HG03045 (cell line): ENCODE data around the gene POLG.
A peak's percentile ranks its signal among the peaks of the same experiment; 100 is the strongest.

Experiments used
- ATAC-seq: cut with Tn5 transposase; IDR thresholded peaks from one replicate; pipeline ENCODE4 v1.9.1; 2021; ENCODE audit warnings: mild to moderate bottlenecking, moderate library complexity; ENCODE audit not compliant: unreplicated experiment

The POLG gene

DNA sequence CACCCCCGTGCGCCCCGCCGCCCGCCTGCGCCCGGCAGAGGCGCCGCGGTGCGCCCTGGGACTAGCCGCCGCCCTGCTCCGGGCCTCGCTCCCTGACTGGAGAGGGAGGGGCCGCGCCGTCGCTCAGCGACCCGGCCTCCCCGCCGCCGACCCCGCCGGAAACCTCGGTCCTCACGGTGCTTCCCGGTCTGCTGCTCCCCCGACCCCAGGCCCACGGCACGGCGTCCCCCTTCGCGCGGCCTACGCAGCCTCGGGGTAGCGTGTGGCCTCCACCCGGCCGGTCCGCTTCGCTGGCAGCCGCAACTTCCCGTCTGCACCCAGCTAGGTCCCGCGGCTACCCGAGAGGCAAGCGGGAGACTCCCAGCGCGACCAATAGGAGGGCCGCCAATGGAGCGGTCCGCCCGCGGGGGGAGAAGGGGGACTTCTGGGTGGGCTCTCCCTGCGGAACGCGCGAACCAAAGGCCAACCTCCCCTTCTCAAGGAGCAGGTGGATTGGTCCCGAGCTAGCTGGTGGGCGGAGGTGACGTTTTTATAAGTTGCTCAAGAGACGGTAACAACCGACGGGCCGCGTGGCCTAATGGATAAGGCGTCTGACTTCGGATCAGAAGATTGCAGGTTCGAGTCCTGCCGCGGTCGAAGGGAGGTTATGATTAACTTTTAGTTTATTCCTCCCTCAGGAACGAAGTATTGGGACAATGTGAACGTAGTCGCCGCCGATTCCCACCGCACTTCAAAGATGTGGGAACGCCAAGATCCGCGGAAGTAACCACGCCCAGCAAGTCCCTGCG, at the start of gene POLG:
TSS of gene POLG (minus strand) at position 315 of the 788 bp plus-strand sequence. CDS start 1,070 bp downstream, outside the sequence.
- ATAC-seq: peak; percentile 93

DNA sequence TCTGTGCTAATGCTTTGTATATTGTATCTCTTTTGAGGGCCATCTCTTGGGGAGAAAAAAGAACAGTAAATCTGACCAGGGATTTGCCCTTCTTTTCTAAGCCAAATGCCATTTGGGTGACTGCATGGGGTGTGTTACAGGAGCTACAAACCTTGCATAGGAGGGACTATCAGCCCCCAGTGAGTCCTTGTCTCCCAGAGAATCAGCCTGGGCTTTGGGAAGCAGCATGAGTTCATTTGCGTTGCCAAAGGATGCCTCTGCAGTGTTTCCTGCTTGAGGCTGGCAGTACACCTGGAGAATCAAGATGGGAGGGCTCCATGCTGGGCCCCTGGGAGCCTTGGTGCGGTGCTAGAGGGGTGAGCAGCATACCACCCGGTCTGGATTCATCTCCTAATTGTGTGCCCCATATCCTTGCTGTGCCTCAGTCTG, 49.6 kb upstream of the POLG start:
- ATAC-seq: no peak

DNA sequence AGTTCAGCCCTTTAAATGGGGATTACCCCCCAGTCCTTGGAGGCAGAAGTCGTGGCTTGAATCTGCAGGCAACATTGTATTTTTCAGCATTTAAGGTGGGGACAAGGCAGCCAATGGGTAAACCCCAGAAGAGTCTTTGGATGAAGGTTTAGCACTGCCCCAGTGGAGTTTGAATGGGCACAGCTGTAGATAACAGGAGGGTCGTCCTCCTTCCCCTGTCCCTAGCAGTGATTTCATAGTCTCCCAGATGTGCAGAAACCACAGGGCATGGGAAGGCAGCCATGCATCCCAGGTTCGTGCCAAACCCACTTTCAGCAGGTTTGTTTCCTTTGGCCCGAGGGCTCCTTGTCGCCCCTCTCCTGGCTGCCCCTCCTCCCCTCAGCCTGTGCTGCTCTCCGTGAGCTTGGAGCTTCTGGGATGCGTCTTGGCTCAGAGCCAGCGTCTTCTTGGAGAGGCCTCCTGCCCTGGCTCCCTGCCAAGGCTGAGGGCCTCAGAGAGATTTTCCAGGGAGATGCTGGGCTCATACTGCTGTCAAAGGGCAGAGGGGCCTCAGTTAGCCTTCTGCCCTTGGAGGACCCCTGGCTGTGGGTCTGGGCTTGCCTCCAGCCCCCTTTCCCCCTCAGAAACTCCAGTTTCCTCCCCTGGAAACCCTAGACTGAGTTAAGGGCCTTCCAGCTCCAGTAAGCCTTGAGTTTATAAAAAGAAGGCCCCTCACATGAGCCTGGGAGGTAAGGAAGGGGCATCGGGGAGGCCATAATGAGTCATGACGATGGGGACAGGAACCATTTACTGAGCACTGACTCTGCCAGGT, 48.9 kb upstream of the POLG start:
- ATAC-seq: no peak

DNA sequence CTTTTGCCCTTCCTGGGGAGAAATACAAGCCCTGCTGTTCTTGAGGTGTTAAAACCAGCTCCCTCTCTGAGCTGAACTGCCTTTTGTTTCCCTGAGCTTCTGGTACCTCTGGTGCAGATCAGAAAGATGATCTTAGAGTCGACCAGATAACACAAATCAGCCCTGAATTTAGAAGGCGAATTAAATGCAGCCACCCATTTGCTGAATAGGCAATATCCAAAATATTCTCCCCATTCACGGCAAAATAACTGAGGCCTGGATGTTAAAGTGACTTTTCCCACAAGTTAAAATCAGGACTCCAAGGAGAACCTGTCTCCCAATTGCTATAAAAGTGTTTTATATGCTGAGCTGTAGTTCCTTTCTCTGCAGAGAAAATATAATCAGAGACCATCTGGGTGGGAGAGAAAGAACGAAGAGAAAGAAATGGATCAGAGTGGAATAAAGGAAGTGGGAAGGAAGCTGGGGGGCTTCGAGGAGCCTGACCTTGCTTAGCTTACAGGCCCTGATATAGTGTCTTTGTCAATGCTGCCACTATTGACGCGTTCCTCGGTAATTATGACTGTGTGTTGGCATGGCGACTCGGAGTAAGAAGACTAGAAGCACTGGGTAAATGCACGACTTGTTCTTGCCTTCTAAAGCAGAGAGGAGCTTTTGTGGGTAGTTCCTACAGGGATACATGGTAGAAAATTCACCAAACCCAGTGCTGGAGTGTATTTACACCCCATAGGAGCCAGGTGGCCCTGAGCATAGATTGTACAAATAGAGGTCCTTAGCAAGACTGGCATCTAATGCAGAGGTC, 47.5 kb upstream of the POLG start:
- ATAC-seq: no peak

DNA sequence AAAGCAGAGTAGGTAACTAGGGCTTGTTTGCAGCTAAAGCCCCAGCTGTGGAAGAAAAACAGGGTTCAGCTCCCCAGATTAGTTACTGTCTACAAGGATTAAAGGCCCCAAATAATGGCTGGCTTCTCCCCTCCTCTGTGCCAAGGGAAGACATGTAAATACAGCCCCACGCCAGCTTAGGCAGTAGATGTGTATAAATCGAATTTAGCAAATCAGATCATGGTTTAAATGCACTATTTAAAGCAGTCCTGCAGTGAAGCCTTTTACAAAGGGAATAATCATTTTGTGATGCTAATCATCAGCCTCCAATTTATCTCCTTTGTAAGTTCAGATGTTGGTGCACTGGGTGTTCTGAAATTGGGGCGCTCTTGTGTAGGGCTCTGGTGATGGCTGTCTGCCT, 46.7 kb upstream of the POLG start:
- ATAC-seq: no peak

DNA sequence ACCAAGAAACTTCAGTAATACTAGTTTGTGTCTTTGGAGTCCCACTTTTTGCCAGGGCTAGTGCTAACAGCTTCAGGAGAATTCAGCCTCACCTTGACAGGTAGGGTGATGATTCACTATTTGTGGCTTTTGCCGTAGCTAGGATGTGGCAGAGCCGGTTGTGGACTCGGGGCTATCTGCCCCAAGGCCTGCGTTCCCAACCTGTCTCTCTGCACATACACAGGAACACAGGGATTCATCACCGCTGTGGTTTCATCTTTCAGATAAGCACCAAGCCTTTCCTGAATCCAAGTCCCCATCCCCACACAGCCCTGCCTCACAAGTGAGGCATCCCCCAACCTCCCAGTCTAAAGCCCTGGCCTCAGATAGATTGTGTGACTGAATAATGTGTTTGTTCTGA, 45.2 kb upstream of the POLG start:
- ATAC-seq: no peak

DNA sequence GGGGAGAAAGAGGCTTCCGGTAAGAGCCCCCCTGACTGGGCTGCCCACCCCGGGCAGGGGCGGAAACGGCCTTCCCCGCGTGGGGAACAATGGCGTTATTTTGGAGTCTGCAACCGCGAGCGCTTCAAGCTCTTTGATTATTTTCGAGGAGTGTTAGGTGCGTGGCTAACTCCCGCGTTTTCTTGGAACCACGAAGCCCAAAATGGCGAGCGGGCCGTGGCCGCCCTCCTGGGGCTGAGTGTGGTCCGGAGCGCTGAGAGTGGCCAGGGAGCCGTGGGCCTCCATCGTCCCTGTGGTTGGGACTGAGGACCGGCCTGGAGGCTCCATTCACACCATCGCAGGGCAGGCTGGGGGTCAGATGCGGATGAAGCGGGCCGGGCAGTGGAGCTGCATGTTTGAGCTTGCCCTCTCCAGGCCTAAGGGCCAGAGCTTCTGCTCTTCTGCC, 44.6 kb upstream of the POLG start:
- no peak for ATAC-seq

DNA sequence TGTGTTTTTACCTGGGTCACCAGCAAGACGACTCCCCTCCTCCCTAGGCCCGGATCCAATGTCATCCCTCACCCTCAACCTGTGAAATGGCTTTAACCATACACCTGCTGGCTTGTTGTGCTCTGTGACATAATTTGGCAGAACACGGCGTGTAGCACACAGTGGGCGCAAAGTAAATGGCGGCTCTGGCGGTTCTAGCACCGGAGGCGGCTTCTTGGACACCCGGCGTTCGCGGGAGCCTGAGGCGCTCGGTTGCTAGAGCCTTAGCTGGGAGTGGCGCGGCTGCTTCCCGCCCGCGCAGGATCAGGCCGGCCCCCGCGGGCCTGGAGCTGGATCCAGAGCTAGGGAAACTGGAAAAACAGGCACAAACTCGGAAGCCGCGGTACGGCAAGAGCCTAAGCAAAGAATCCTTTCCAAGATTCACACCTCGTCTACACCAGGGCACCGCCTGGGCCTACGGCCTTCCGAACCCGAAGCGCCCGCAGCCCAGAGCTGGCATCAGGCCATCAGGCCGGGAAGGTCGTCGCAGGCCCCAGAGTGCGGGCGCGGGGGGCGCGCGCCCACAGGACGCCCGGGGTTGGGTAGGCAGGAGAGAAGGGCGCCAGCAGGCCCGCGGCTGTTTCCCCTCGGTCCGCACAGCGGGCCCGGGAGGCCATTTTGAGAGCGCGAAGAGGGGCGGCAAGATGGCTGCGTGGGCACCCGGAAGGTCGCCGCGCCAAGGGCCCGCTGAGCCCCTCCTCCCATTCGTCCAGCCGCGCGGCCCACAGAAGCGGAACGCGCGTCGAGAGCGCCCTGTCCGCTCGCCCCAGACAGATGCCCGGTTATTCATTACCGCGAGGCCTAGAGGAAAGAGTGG, 43.9 kb upstream of the POLG start:
- no peak for ATAC-seq

DNA sequence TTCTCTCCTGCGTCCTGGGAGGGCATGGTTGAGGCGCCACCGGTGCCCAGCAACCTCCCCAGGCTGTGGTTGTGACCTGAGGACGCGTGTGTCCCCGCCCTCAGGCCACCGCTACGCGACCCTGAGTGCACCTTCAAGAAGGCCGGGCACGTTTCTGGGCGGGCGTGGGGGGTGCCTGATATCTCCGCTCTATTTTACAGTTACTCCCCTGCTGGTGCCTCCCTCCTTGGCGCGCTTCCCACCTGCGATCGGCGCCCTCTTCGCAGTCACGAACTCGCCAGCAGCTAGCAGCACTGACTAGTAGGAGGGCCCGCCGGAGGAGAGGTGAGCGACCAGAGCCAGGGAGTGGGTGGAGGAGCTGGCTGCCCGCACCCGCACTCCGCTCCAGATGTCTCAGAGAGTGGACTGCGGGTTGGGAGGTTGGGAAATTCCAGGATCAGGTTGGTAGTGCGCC, 43.2 kb upstream of the POLG start:
- ATAC-seq: no peak

DNA sequence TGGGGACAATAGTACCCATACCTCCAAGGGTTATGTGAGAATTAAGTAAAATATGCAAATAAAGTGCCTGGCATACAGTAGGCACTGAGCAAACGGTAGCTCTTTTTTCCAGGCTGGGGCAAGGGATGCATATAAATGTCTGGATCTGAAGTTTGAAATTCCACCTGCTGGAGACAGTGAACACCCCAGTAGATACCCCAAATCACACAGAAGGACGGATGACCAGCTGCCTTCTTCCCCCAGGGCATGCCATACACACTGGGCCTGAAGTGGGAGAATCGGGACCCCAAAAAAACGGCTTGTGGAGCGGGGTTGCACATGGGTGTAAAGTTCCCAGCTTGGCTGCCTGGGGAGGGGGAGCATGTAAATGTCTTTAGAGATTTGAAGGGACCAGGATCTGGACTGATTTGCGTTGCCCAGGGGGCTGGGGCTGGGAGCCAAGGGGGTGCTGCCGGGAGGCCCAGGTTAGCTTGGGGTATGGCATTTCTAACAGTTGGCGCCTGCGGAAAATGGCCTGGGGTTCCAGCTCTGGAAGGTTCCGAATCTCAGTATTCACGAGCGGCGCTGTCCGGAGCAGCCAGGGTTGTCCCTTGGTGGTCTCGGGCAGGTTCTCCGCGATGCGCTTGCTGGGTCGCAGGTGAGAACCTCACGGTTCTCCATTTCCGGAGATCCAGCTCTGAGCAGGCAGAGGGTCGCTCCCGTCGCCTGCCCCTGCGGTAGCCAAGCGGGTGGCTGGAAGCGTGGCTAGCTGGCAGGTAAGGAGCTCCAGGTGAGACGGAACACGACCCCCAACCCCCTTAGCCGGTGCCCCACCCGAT, 42.6 kb upstream of the POLG start:
- ATAC-seq: no peak

DNA sequence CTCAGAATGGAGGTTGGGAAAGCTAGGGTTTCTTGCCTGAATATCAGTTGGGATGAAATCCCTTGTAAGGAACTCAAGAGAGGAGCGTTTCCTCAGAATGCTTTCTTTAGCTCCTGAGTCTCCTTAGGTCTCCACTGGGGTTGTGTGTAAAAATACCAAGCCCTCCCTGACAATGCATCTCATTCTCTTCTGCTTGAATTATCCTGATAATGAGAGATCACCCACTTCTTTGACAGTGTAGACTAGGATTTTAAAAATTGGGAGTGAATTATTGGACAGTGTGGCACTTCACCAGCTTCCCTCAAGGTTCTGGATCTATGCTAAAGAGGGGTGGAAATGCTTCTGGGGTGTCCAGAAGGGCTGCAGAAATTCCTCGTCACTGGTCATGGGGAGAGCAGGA, 41.8 kb upstream of the POLG start:
- ATAC-seq: no peak

DNA sequence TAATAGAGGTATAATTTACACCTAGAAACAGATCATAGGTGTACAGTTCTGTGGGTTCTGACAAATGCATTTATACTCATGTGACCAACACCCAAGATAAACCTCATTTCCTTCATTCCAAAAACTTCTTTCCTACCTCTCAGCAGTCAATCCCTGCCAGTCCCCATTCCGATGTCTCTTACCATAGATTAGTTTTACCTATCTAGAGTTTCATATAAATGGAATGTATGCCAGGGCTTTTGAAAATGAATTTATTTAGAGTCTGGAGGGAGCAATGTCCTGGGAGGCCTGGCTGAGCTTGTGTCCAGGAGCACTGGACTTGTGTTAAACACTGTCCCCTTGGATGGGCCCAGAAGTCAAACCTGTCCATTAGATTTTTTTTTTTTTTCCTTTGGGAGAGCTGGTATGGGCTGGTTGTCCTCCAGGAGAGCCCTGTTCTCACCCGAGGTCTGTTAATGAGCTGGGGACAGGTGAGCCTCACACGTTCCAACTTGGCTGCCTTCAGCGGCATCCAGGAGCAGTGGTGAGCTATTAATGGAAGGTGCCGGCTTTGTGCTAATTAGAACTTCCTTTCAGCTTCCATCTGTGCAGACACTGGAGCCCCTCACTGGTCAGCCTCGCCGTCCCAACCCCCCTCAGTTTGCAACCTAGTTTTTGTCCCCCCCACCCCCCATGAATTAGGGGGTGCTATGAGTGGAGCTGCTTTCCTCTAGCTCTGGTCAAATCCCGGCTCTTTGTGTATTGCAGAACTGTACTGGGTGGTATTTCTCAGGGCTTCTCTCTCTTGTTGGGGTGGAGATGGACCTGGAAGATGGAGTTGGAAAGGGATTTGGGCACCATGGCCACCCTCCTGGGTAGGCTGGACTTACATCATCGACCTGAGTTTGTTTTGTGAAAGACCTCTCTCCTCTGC, 40.7 kb upstream of the POLG start:
- ATAC-seq: no peak

DNA sequence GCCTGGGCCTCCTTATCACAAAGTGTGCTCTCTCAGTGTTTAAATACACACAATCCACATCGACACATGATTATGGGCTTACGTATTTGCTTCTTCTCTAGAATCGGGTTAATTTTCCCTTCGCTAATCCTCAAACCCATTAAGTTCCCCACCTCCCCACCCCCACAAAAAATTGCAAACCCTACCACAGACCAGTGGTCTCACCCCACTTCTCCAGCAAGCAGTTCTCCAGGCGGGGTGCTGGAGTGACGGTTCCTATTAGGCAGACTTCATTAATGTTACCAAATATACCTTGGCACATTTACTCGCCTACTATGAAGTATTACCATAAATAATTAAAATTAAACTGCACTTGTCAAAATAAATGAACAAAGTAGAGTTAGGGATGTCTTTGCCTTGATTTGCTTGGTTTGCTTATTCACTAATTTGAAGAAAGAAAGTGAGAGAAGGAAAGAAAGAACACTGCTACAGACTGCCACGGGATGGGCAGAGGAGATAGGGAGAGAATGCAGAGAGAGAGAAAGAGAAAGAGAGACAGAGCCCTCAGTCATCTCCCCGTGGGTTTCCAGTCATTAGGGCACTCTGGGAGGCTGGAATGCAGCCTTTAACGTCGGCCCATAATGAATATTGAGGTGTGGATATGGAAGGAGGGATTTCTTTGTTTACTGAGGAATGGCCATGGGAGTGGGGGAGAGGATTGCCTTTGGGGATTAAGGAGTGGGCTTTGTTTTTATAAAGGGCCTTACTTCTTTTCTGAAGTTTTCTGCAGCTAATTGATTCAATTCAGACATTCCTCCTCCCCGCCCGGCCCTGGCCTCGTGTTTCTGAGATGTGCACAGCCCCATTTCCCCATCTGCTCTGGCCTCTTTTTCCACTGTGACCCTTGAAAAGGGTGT, 39.7 kb upstream of the POLG start:
- ATAC-seq: no peak

DNA sequence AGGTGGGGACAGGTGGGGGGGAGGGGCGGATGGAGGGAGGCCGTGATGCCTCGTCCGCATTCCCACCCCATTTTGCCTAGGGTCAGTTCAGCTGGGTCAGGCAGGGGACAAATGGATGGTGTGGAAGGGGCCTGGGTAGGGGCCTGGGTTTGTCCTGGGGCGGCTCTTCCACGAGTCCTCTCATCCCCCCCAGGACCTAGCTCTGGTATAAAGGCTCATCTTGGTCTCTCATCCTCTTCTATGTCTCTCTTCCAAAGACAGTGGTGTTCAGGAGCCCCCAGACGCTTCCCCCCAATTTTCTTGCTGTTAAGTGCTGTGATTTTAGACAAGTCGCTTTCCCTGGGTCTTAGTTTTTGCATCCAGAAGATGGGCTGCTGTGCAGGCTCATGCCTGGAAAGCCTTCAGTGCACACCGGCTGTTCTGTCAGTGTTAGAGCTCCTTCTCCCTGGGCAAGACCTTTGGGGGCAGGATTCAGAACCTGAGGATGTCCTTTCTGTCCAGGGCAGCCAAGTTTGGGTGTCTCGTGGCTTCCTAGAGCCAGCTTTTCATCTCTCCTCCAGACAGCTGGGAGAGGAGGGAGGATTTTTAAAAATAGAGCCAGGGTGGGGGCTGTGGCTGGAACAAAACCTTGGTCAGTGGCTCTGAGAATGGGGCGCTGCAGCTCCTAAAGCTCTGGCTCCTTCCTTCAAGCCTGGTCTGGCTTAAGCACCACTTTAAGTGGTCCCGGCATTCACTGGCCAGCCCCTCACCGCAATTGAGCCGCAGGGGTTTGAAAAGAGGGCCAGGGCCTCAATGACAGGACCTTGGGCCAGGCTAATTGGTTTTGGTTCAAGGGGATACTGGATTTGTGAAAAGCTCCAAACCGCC, 37.7 kb upstream of the POLG start:
- no peak for ATAC-seq

DNA sequence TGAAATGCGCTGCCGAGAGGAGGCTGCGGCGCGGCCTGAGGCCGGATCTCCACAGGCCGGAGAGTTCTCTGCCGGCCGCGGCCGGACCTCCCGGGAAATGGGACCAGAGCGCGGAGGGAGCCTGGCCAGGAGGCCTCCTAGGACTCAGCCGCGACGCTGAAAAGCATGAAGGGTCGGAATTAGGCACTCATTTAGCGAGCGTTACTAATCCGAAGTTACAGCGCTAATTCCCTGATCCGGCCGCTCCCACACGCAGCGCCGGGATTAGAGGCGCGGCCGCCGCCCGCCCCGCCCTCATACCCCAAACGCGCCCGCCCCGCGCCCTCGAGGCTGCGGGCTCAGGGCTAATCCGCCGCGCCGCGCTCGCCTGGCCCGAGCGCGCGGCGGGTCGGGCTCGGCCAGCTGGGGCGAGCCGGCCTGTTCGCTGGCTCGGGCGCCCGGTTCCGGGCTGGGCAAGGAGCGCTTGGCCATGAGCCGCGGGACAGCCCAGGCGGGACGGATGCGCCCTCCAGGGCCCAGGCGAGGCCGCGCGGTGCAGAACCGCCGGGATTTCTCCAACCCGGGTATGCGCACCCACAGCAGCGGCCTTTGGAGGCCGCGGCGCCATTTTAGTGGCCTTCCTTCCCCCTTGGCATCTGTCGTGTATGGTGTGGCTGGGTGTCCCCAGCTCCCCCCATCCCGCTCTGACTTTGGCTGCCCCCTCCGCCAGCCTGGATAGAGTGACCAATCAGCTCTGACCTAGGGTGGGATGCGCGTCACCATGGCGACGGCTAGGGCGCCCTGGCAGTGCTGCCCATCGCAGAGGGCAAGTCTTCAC, 36.8 kb upstream of the POLG start:
- ATAC-seq: no peak

DNA sequence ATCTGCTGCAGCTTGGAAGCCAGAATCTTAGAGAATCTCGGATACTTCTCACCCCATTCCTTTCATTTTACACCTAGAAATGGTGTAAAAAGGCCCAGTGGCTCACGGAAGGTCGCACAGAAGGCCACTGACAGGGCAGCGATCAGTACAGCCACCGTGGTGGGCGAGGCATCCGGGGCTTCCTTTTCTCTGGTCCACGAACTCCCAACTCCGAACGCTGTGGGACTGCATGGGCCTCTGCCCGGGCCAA, 36.3 kb upstream of the POLG start:
- no peak for ATAC-seq
